ENCODE results near the gene PHLPP1. TPM values are rescaled to one million over a fixed set of nuclear protein-coding genes. Genes with fewer than 3 reads are reported as not detected.

Gene PHLPP1
- total RNA-seq, 1 donor from 2014 or later: 13.3 TPM

DNA sequence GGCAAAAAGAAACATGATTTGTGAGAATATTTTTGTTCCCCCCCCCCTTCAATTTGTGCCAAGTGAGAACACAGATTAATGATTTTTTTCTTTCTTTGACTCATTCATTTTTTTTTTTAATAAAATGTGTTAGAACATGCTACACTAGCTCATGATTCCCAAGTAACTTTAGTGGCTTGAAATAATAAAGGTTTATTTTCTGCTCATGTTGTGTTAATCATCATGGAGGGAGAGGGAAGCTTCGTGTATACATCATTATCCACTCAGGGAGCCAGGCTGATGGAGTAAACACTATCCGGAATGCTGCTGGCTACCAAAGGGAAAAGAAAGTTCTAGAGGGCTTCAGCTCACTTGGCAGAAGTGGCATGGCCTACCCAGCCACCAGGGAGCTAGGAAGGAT is 40.6 kb downstream of the PHLPP1 start:
- H3K79me2 ChIP-seq (ENCODE audit: insufficient read depth, low read length): peaks cover 66% of the 10 kb centered on the region
- H3K27ac Mint-ChIP-seq (ENCODE audit: unreplicated experiment): no peak overlapping the region

DNA sequence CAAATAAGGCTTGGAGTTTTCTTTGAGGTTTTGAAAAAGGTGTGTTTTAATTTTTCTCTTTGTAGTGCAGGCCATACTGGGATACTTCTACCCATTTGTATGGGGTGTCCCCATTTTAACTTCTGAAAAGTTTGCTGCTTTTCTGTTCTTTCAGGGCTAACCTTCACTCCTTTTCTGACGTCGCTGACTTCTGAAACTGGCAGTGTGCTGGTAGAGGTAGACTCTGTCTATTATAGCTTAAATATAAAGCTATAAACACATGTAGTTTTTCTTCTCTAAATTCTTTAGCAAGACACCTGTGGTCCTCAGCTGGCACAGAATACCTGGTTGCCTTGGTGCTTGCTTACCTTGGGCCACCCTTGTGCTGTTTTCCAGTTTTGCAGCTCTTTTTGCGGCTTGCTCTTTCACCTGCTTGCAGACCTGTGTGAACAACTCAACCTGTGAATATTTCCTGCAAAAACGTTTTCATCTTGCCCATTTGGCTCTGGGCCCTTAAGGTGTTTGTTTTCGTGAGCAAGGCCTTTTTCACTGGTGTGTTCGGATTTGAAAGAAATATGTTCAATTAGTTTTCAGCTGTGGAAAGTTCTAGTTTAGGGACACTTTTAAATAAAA is 42.2 kb downstream of the PHLPP1 start:
- H3K27me3 Mint-ChIP-seq (ENCODE audit: low read depth, unreplicated experiment): no peaks in the 10 kb centered on the region
- Histone ChIP-seq H3K4me3 (ENCODE audit: insufficient read depth, low read depth, low read length) (no peak overlapping the region), H3K79me2 (ENCODE audit: insufficient read depth, low read length) (peaks cover 69% of the 10 kb centered on the region), H4K20me1 (ENCODE audit: insufficient read depth, low read length) (no peaks in the 10 kb centered on the region), H3K9me3 (ENCODE audit: insufficient read depth, low read depth, low read length) (no peaks in the 10 kb centered on the region), H2AFZ (ENCODE audit: low read depth, low read length) (no peak overlapping the region), H3K27ac (ENCODE audit: low read depth, low read length) (no peak overlapping the region), H3K9ac (ENCODE audit: low read length) (no peak overlapping the region), H3K36me3 (ENCODE audit: insufficient read depth, low read length) (no peaks in the 10 kb centered on the region), H3K4me1 (ENCODE audit: insufficient read depth, low read length) (peaks cover 19% of the 10 kb centered on the region), H3K4me2 (ENCODE audit: low read length) (no peak overlapping the region), H3K27me3 (ENCODE audit: insufficient read depth, low read length) (no peaks in the 10 kb centered on the region)
- TF ChIP-seq, protein P1, sequence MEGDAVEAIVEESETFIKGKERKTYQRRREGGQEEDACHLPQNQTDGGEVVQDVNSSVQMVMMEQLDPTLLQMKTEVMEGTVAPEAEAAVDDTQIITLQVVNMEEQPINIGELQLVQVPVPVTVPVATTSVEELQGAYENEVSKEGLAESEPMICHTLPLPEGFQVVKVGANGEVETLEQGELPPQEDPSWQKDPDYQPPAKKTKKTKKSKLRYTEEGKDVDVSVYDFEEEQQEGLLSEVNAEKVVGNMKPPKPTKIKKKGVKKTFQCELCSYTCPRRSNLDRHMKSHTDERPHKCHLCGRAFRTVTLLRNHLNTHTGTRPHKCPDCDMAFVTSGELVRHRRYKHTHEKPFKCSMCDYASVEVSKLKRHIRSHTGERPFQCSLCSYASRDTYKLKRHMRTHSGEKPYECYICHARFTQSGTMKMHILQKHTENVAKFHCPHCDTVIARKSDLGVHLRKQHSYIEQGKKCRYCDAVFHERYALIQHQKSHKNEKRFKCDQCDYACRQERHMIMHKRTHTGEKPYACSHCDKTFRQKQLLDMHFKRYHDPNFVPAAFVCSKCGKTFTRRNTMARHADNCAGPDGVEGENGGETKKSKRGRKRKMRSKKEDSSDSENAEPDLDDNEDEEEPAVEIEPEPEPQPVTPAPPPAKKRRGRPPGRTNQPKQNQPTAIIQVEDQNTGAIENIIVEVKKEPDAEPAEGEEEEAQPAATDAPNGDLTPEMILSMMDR (IDR thresholded peaks at IDR 0.05; ENCODE audit: insufficient read depth, low read depth, low read length): no peak
- no peak for TF ChIP-seq EZH2 (IDR thresholded peaks at IDR 0.05; ENCODE audit: insufficient read depth, low read length)
- no peak overlapping the region for H3K27ac Mint-ChIP-seq (ENCODE audit: unreplicated experiment)
- peaks cover 26% of the 10 kb centered on the region for H3K4me1 Mint-ChIP-seq (ENCODE audit: low read depth, unreplicated experiment)
- no peak for DNase-seq (ENCODE audit: low read depth)
- H3K36me3 Mint-ChIP-seq (ENCODE audit: low read depth, unreplicated experiment): no peaks in the 10 kb centered on the region
- no peak for FAIRE-seq
- H3K4me3 Mint-ChIP-seq (ENCODE audit: unreplicated experiment): no peak overlapping the region
- no peaks in the 10 kb centered on the region for H3K9me3 Mint-ChIP-seq (ENCODE audit: unreplicated experiment)

More for the DNA sequence above, 40.6 kb downstream of the PHLPP1 start:
- no peak overlapping the region for H3K4me3 Mint-ChIP-seq (ENCODE audit: unreplicated experiment)
- H3K9me3 Mint-ChIP-seq (ENCODE audit: unreplicated experiment): no peaks in the 10 kb centered on the region
- H3K9ac ChIP-seq (ENCODE audit: low read length): no peak overlapping the region
- no peaks in the 10 kb centered on the region for H3K36me3 ChIP-seq (ENCODE audit: insufficient read depth, low read length)
- H3K27ac ChIP-seq (ENCODE audit: low read depth, low read length): no peak overlapping the region
- H3K4me3 ChIP-seq (ENCODE audit: insufficient read depth, low read depth, low read length): no peak overlapping the region
- H4K20me1 ChIP-seq (ENCODE audit: insufficient read depth, low read length): no peaks in the 10 kb centered on the region
- H3K4me1 ChIP-seq (ENCODE audit: insufficient read depth, low read length): peaks cover 34% of the 10 kb centered on the region
- FAIRE-seq: no peak
- H3K9me3 ChIP-seq (ENCODE audit: insufficient read depth, low read depth, low read length): no peaks in the 10 kb centered on the region
- no peak overlapping the region for H3K4me2 ChIP-seq (ENCODE audit: low read length)
- no peaks in the 10 kb centered on the region for H3K36me3 Mint-ChIP-seq (ENCODE audit: low read depth, unreplicated experiment)
- H3K27me3 ChIP-seq (ENCODE audit: insufficient read depth, low read length): no peaks in the 10 kb centered on the region
- TF ChIP-seq, protein P1 (IDR thresholded peaks at IDR 0.05; ENCODE audit: insufficient read depth, low read depth, low read length): no peak
- TF ChIP-seq EZH2 (IDR thresholded peaks at IDR 0.05; ENCODE audit: insufficient read depth, low read length): no peak
- DNase-seq (ENCODE audit: low read depth): no peak
- no peaks in the 10 kb centered on the region for H3K27me3 Mint-ChIP-seq (ENCODE audit: low read depth, unreplicated experiment)
- H2AFZ ChIP-seq (ENCODE audit: low read depth, low read length): no peak overlapping the region
- peaks cover 40% of the 10 kb centered on the region for H3K4me1 Mint-ChIP-seq (ENCODE audit: low read depth, unreplicated experiment)

DNA sequence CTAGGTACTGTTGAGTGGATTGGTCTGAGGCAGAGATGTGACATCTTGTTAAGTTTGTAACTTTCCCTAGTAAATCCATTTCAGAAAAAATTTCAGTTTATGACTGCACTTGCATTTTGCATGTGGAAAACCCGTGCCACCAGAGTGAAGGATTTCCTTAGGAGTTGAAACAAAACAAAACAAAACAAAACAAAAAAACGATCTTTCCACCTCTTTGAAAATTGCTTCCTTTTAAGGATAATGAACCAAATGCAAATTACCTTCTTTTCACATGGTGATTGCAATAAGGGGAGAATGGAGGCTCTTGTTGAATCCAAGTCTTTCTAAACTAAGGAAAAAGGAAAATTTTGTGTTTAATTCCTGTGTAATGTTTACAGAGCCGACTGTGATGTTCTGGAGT is 43.2 kb downstream of the PHLPP1 start:
- TF ChIP-seq, protein P1 (IDR thresholded peaks at IDR 0.05; ENCODE audit: insufficient read depth, low read depth, low read length): no peak
- no peak for TF ChIP-seq EZH2 (IDR thresholded peaks at IDR 0.05; ENCODE audit: insufficient read depth, low read length)
- H3K4me1 Mint-ChIP-seq (ENCODE audit: low read depth, unreplicated experiment): peaks cover 29% of the 10 kb centered on the region
- Histone ChIP-seq H3K27ac (ENCODE audit: low read depth, low read length) (no peak overlapping the region), H3K79me2 (ENCODE audit: insufficient read depth, low read length) (peaks cover 58% of the 10 kb centered on the region), H3K4me2 (ENCODE audit: low read length) (peak overlapping the region; percentile 43), H4K20me1 (ENCODE audit: insufficient read depth, low read length) (no peaks in the 10 kb centered on the region), H3K36me3 (ENCODE audit: insufficient read depth, low read length) (no peaks in the 10 kb centered on the region), H3K27me3 (ENCODE audit: insufficient read depth, low read length) (no peaks in the 10 kb centered on the region), H2AFZ (ENCODE audit: low read depth, low read length) (no peak overlapping the region), H3K9me3 (ENCODE audit: insufficient read depth, low read depth, low read length) (no peaks in the 10 kb centered on the region), H3K9ac (ENCODE audit: low read length) (no peak overlapping the region), H3K4me3 (ENCODE audit: insufficient read depth, low read depth, low read length) (no peak overlapping the region), H3K4me1 (ENCODE audit: insufficient read depth, low read length) (peaks cover 16% of the 10 kb centered on the region)
- H3K4me3 Mint-ChIP-seq (ENCODE audit: unreplicated experiment): no peak overlapping the region
- no peak overlapping the region for H3K27ac Mint-ChIP-seq (ENCODE audit: unreplicated experiment)
- FAIRE-seq (no peak), DNase-seq (ENCODE audit: low read depth) (no peak)
- no peaks in the 10 kb centered on the region for H3K36me3 Mint-ChIP-seq (ENCODE audit: low read depth, unreplicated experiment)
- H3K27me3 Mint-ChIP-seq (ENCODE audit: low read depth, unreplicated experiment): no peaks in the 10 kb centered on the region
- H3K9me3 Mint-ChIP-seq (ENCODE audit: unreplicated experiment): no peaks in the 10 kb centered on the region

All from astrocyte (in vitro differentiated cells and primary cell).